GM15510 (cell line): Measurements from ENCODE around the gene ATP5F1A.

Experiments
- POLR2A ChIP-seq: IDR thresholded peaks from 3 replicates; pipeline ENCODE4 v1.6.1; 2011; ENCODE audit warnings: borderline replicate concordance; ENCODE audit not compliant: insufficient read length; ENCODE audit errors: extremely low read depth

Gene ATP5F1A

DNA sequence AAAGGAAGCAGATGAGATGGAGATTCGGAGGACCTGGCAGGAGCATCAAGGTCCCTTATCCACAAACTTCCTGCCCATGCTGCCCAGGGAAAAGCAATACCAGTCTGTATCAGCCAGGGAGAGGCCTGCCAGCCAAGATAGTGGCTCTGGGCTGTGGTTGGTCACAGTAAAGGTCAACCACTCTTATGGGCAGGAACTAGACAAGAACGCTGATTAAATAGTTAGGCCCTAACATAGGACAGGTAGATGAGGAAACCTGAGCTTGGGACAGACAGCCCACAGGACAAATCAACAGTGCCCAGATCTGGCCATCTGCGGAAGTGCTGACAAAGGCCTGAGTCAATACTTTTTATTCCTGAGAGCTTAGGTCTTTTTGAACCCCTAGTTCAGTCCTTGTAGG is 36.7 kb downstream of the ATP5F1A start:
- no peak for TF ChIP-seq POLR2A

DNA sequence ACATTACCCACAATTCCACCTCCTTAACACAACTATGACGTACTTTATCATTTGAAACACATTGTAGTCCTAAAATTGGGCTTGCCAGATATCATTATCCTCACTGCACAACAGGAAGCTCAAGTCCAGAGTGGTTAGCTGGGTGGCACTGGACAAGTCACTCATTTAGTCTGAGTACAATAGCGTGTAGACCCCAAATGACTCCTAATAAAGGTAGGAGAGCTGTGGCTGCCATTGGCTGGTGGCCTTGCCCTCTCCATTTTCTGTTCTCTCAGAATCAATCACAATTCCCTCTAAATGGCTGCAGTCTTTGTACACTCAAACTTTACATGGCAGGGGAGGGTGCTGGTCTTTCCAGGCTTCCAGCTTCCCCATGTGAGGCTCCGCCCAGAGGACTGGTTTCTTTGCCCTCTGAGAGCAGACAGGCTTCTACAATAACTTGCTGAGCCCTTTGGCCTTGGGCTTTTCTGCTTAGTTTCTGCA is 37.7 kb downstream of the ATP5F1A start:
- TF ChIP-seq POLR2A, result no peak

DNA sequence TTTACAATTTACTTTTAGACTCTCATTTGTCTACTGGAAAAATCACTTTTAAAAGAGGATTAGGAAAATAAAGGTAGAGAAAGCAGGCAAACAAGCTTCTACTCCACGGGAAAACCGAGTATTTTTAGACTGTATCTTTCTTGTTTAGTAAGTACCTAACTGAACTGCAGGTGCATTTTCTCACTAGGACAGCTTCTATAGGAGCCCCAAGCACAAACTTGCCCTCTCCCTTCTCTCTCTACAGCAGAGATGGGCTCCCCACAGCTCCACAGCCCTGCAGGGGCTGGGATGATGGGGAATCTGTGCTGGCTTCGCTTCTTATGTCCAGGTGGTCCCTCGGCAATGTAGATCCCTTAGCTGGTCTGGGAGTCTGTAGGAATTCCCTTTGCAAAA is 42.3 kb downstream of the ATP5F1A start:
- TF ChIP-seq POLR2A, result no peak

DNA sequence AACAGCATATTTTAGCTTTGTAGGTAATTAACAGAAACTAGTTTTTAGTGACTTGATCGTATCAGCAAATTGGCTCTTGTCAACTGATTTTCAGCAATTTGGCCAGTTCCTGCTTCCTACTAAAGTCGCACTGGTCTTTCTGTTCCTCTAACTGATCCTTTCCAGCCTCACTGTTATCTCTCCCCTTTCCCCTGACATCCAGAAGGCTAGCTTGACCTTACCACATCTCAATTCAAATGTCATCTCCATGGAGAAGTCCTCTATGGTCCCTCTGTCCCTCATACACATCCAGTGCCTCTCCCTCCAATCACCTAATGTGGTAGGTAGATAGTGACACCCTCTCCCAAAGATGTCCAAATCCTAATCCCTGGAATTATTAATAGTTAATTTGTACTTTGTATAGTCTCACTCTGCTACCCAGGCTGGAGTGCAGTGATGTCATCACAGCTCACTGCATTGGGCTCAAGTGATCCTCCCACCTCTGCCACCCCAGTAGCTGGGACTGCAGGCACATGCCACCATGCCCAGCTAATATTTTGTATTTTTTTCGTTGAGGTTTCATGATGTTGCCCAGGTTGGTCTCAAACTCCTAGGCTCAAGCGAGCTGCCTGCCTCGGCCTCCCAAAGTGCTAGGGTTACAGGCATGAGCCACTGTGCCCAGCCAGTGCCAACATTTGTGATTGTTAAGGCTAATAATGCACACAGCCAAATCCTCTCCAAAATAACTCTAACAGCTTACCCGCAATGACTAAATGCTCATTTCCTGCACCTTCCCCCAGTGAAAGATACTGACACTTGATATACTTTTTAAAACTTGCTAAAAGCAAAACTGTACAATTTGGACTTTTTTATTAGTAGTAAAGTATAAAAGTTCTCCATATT is 42.9 kb downstream of the ATP5F1A start:
- TF ChIP-seq POLR2A, result no peak

DNA sequence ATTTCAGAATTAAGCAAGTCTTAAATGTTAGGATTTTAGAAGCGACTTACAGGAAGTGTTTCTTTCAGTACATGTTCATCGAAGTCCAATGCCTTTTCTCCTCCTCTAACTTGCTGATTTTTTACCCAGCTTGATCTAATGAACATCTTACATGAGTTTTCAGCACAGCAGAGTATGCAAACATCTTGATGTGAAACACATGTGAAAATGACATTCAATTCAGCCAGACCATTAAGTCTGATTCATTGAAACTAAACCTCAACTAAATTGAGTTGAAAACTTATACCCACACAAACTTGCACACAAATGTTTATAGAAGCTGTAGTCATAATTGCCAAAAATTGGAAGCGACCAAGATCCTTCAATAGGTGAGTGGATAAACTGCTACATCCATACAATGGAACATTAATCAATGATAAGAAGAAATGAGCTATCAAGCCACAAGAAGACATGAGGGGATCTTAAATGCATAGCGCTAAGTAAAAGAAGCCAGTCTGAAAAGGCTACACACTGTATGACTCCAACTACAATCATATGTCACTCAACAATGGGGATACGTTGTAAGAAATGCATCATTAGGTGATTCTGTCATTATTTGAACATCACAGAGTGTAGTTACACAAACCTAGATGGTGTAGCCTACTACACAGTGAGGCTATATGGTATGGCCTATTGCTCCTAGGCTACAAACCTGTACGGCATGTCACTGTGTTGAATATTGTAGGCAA is 44.6 kb downstream of the ATP5F1A start:
- TF ChIP-seq POLR2A, result no peak

DNA sequence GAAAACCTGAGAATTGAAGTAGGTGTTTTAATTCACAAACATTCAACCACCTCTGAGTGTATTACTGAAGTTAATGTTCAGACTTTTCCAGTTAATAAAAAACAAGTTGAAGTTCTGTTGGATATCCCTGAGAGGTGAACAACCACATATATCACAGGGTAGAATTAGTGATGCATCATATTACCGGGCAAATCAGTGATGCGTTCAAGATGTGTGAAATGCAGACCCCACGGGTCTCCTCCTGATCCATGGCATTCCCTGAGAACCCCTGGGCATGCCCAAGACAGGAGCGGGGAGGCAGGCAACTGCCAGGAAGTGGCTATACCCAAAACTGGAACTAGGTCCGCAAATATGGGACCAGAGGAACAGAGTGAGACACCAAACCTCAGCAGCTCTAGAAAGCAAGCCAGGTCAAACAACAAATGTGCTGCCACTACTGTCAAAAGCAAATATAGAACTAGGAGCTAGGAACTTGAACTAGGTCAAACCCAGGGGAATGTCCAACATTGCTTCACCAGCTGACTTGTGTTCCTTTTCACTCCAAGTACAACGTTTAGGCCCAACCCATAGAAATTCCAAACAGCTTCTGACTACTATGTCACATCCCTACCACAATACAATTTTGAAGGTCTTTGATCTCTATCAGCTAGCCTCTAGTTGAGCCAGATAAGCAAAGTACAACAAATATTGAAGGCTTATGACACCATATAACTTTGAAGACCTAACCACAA is 46.2 kb downstream of the ATP5F1A start:
- no peak for TF ChIP-seq POLR2A

DNA sequence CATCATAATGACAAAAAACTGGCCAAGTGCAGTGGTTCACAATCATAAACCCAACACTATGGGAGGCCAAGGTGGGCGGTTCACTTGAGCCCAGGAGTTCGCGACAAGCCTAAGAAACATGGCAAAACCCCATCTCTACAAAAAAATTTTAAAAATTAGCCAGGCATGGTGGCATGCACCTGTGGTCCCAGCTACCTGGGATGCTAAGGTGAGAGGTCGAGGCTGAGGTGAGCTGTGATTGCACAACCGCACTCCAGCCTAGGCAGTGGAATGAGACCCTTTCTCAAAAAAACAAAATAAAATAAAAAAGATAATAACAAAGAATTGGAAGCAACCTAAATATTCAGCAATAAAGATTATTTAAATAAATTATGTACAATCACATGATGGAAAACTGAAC is 47.8 kb downstream of the ATP5F1A start:
- no peak for TF ChIP-seq POLR2A

DNA sequence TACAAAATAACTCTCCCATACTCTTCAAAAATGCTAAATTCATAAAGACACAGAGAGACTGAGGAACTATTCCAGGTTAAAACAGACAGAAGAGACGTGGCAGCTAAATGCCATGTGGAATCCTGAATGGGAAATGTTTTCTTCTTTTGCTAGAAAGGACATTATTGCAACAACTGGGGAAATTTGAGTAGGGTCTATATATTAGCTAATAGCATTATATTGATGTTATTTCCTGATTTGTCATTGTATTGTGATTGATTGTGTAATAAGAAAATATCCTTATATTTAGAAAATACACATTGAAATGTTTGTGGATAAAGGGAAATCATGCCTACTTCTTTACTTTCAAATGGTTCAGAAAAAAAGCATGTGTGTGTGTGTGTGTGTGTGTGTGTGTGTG is 49.5 kb downstream of the ATP5F1A start:
- no peak for TF ChIP-seq POLR2A

DNA sequence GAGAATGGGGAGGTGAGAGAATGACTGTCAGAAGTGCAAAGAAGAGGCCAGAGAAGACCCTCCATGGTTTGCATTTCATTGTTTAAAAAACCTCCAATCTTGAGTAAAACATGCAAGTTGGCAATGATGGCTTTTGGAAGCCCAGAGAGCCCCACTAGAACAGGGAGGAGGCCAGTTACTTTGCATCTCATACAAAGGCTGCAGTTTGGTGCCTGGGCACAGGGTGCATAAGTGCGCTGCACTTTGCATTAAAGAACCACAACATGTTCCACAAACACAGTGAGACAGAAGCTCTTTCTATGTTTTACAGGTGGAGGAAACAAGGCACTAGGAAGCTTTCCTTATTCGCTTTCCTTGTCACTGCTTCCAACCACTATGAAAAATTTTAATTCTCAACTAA is 51.4 kb downstream of the ATP5F1A start:
- no peak for TF ChIP-seq POLR2A

DNA sequence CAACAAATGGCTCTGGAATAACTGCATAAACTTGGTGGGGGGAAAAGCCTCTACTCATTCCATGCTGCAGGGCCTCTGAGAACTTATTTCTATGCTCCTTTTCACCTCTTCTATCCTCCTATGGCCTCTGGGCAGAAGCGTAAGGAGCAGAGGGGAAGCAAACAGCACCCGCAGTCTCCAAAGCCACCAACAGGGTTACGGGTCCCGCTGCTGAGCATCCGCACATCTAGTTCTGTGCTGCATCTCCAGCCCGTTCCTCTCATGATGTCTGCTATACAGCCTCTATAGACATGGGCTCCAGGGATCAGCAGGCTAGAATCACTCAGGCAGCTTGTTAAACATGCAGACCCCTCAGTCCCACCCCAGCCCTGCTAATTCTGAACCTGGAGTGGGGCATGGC is 52.0 kb downstream of the ATP5F1A start:
- no peak for TF ChIP-seq POLR2A

DNA sequence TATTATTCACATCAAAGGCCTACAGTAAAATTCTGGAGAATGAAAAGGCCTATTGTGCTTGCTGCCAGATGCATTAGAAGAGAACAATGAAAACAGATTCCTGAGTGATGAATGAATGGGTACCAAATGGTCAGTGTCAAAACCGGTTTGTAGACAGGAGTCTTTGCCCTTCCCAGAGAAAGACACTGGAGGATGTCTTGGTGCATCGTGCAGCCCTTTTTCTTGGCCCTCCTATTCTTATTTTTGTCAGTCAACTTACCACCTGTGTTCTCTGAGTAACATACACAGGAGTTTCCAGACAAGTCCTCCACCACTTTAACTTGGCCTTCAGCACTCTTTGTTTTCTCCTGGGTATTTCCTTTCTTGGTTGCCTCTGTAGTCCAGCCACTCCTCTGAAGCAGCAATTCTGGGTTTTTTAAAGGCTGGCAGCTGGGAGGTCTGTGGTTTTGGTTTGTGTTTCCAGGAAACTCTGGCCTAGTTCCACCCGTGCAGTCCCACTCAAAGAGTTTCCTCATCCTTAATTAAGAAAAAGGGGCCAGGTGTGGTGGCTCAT is 55.4 kb downstream of the ATP5F1A start:
- TF ChIP-seq POLR2A, result no peak

DNA sequence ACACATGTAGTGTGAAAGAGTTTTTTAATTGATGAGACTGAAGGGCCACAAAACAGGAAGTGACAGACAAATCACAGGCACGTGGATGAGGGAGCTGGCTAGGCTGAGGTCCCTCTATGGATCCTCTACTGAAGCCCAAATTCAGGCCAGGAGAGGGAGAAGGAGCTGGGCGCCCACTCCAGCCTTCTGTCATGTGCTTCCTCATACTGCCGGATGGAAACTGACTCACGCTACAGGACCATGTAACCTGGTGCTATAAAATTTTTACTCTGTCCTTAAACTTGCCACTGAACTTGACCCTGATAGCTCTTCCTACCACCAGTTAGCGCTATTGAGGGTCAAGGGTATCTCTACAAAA is 57.4 kb downstream of the ATP5F1A start:
- no peak for TF ChIP-seq POLR2A

DNA sequence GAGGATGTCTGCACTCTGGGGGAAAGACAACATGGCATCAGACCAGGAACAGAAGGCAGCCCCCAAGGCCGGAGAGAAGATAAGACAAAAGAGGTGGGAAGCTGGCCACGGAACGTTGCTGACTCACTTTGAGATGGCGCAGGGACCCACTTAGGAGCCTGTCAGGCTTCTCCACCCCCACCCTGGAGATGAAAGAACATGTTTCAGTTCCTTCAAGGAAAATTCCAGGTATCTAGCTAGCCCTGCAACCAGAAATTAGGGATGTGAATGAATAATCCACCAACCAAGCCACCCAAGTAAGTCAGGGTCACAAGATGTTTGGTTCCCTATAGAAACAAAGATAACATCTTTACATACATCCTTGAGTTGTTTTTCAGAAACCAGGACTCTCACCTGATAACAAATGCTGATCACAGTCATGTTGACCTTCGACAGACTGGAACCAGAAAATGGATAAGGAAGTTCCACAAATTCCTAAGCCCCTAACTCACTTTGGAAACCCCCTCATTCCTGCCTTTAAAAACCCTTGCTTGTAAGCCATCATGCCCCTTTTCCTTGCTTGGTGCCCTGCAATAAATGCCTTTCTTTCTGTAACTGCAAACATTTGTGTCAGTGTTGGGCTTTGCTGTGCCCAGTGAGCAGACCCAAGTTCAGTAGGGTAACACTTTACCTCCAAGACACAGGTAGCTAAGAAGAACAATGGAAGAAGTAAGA is 57.9 kb downstream of the ATP5F1A start:
- no peak for TF ChIP-seq POLR2A
